Esophagus squamous epithelium (tissue), 4 donors: Measurements from ENCODE around the gene USH2A.

Experiments
- CTCF ChIP-seq, 6 experiments: fragments of 450-650 bp in 4 of 6; fragments of 200-600 bp in 2 of 6; sonication (generic) in 2 of 6; IDR thresholded peaks; one replicate each; pipeline ENCODE4 v1.5.1; 2016 to 2019; ENCODE audit warnings: antibody characterized with exemption in 6 of 6, mild to moderate bottlenecking in 4 of 6, moderate library complexity in 4 of 6
- POLR2A ChIP-seq, 4 donors: fragments of 450-650 bp; IDR thresholded peaks; one replicate each; pipeline ENCODE4 v1.6.1; 2017; ENCODE audit warnings: antibody characterized with exemption in 4 of 4, mild to moderate bottlenecking in 4 of 4, moderate library complexity in 3 of 4

DNA sequence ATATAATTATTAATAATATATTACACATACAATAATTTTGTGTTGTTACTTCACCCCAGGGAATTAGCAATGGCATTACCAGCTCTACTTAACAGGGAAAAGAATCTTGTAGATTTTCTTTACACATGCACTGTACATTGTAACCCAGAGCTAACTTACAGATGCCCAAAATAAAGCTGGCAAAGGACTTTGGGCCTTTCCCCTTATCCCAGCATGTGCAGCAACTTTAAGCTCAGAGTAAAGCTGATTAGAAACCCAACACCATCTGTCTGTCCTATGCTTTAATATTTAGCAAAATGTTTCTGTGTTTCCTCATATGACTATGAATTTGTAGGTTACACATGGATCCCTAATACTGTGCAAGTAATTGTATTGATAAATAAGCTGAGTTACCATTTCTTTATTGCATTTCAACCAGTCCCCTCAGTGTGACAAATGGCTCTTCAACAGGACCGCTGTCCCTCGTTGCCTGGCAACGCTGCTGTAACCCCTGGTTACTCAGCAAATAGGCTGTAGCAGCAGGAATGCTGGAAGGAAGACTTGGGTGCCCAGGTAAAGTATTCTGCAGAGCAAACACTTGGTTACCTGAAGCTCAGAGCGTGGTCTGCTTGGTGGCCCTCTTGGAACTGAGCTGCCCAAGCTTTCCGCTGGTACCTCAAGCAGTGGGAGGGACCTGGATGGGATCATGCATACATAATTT lies at the start of gene USH2A:
- no peak for TF ChIP-seq CTCF (IDR thresholded peaks at IDR 0.05)
- no peak for TF ChIP-seq POLR2A (IDR thresholded peaks at IDR 0.05)
